H1 (cell line): ENCODE measurements around the gene SLC2A8. TPM values are rescaled to one million over a fixed set of nuclear protein-coding genes. Genes with fewer than 3 reads are reported as not detected.
A peak's percentile ranks its signal among the peaks of the same experiment; 100 is the strongest.

ENCODE experiments used
- CTCF ChIA-PET: fragments of 300-600 bp; sonication (Branson Sonifier 250); formaldehyde crosslinking; loops from one replicate; lab custom pipeline; 2021; ENCODE audit not compliant: partially characterized antibody; lab: Charles Lee
- POLR2A ChIA-PET: fragments of 300-600 bp; sonication (Branson Sonifier 250); formaldehyde crosslinking; loops from one replicate; lab custom pipeline; 2021; ENCODE audit warnings: inconsistent platforms; ENCODE audit not compliant: partially characterized antibody; lab: Charles Lee
- DNase-seq, 2 experiments: peaks; one replicate each; pipeline versions ENCODE4 v3.0.0 to v3.0.0-alpha.2; 2010 to 2022; ENCODE audit warnings: low spot score in 2 of 2, low read depth in 1 of 2, mixed read lengths in 1 of 2
- FAIRE-seq: peaks from 2 replicates; lab custom pipeline; 2011; peaks lifted over from hg19 to GRCh38; lab: Jason Lieb, UNC
- H2AFZ ChIP-seq: 2 replicates; pipeline ENCODE4 v1.8.1; 2012; ENCODE audit warnings: low read length, inconsistent platforms
- H2AK5ac ChIP-seq: 2 replicates; pipeline ENCODE4 v1.6.1; 2013; ENCODE audit warnings: low read depth, low read length
- H2BK120ac ChIP-seq: replicated peaks from 2 replicates; pipeline ENCODE3; 2013; ENCODE audit warnings: low read depth, low read length, inconsistent platforms
- H2BK12ac ChIP-seq: 2 replicates; pipeline ENCODE4 v1.6.1; 2013; ENCODE audit warnings: low read depth, low read length
- H2BK15ac ChIP-seq: 2 replicates; pipeline ENCODE4 v1.6.1; 2013; ENCODE audit warnings: low read length
- H2BK20ac ChIP-seq: 2 replicates; pipeline ENCODE4 v1.6.1; 2013; ENCODE audit warnings: low read length
- H2BK5ac ChIP-seq: 2 replicates; pipeline ENCODE4 v1.6.1; 2013; ENCODE audit warnings: low read depth, low read length
- H3K14ac ChIP-seq: 2 replicates; pipeline ENCODE4 v1.6.1; 2013; ENCODE audit warnings: inconsistent platforms; ENCODE audit not compliant: insufficient read length
- H3K18ac ChIP-seq: 2 replicates; pipeline ENCODE4 v1.6.1; 2013; ENCODE audit warnings: low read length; ENCODE audit errors: extremely low read depth
- H3K23ac ChIP-seq: 2 replicates; pipeline ENCODE4 v1.6.1; 2013; ENCODE audit warnings: inconsistent platforms; ENCODE audit not compliant: insufficient read length
- H3K23me2 ChIP-seq: 2 replicates; pipeline ENCODE4 v1.6.1; 2013; ENCODE audit warnings: low read depth, low read length
- H3K27ac ChIP-seq: 2 replicates; pipeline ENCODE4 v1.6.1; 2011; ENCODE audit warnings: low read depth, low read length, inconsistent platforms
- H3K27me3 ChIP-seq, 4 experiments: replicated peaks in 1 of 4; 1 replicate in 1 of 4; 2 replicates in 3 of 4; pipeline versions ENCODE4 v1.6.1 to v1.8.1; 2011 to 2013; ENCODE audit warnings: low read length in 3 of 4, mild to moderate bottlenecking in 3 of 4, inconsistent platforms in 2 of 4, mixed read lengths in 2 of 4, moderate library complexity in 1 of 4; ENCODE audit not compliant: control insufficient read depth in 3 of 4, insufficient read depth in 3 of 4; ENCODE audit errors: extremely low read depth in 1 of 4
- H3K36me3 ChIP-seq, 4 experiments: 2 replicates each; pipeline versions ENCODE4 v1.6.1 to v1.8.1; 2011 to 2013; ENCODE audit warnings: mild to moderate bottlenecking in 4 of 4, low read length in 3 of 4, moderate library complexity in 2 of 4, control low read depth in 1 of 4, inconsistent platforms in 1 of 4; ENCODE audit not compliant: insufficient read depth in 4 of 4, control insufficient read depth in 2 of 4
- H3K4ac ChIP-seq: replicated peaks from 2 replicates; pipeline ENCODE3; 2013; ENCODE audit warnings: low read length, low read depth, mixed read lengths, inconsistent platforms; ENCODE audit not compliant: insufficient read length
- H3K4me1 ChIP-seq, 4 experiments: replicated peaks in 1 of 4; 1 replicate in 1 of 4; 2 replicates in 3 of 4; pipeline versions ENCODE4 v1.6.1 to v1.8.1; 2011 to 2013; ENCODE audit warnings: low read length in 3 of 4, inconsistent platforms in 2 of 4, mixed read lengths in 1 of 4; ENCODE audit not compliant: insufficient read depth in 4 of 4, control insufficient read depth in 3 of 4
- H3K4me2 ChIP-seq, 2 experiments: 2 replicates each; pipeline versions ENCODE4 v1.6.1 to v1.8.1; 2011 to 2013; ENCODE audit warnings: low read depth in 2 of 2, low read length in 2 of 2, control low read depth in 1 of 2, inconsistent platforms in 1 of 2, mild to moderate bottlenecking in 1 of 2; ENCODE audit not compliant: insufficient read depth in 1 of 2
- H3K4me3 ChIP-seq, 4 experiments: fragments of 200-600, 300-600 bp in 1 of 4; sonication (generic), shearing (Covaris generic), sonication (Bioruptor Twin) in 1 of 4; 2 replicates each; pipeline versions ENCODE4 v1.5.1 to v1.8.1; 2011 to 2016; ENCODE audit warnings: low read length in 4 of 4, low read depth in 3 of 4, control low read depth in 2 of 4, inconsistent platforms in 2 of 4, mild to moderate bottlenecking in 2 of 4, mixed read lengths in 1 of 4, moderate library complexity in 1 of 4; ENCODE audit not compliant: insufficient read depth in 2 of 4; ENCODE audit errors: extremely low read depth in 1 of 4
- H3K56ac ChIP-seq: replicated peaks from 2 replicates; pipeline ENCODE3; 2013; ENCODE audit warnings: low read depth, mild to moderate bottlenecking, mixed read lengths, low read length, inconsistent platforms; ENCODE audit not compliant: insufficient read length
- H3K79me1 ChIP-seq: 2 replicates; pipeline ENCODE4 v1.6.1; 2013; ENCODE audit warnings: low read depth, low read length, control low read depth
- H3K79me2 ChIP-seq, 2 experiments: 2 replicates each; pipeline versions ENCODE4 v1.6.1 to v1.8.1; 2012 to 2013; ENCODE audit warnings: low read length in 2 of 2, mild to moderate bottlenecking in 2 of 2, inconsistent platforms in 1 of 2; ENCODE audit not compliant: insufficient read depth in 2 of 2, control insufficient read depth in 1 of 2
- H3K9ac ChIP-seq, 4 experiments: replicated peaks in 1 of 4; 1 replicate in 1 of 4; 2 replicates in 3 of 4; pipeline versions ENCODE4 v1.6.1 to v1.8.1; 2011 to 2013; ENCODE audit warnings: low read depth in 3 of 4, low read length in 3 of 4, control low read depth in 2 of 4, mild to moderate bottlenecking in 2 of 4, moderate library complexity in 2 of 4, inconsistent platforms in 1 of 4; ENCODE audit errors: extremely low read depth in 1 of 4
- H3K9me3 ChIP-seq, 2 experiments: 2 replicates each; pipeline versions ENCODE4 v1.6.1 to v1.8.1; 2012 to 2013; ENCODE audit warnings: mild to moderate bottlenecking in 2 of 2, moderate library complexity in 2 of 2, control low read depth in 1 of 2, inconsistent platforms in 1 of 2, low read depth in 1 of 2, low read length in 1 of 2, mixed read lengths in 1 of 2; ENCODE audit not compliant: insufficient read depth in 2 of 2
- H4K20me1 ChIP-seq, 2 experiments: replicated peaks in 1 of 2; 2 replicates each; pipeline versions ENCODE3 to v1.8.1; 2011 to 2013; ENCODE audit warnings: inconsistent platforms in 2 of 2, low read length in 2 of 2, mild to moderate bottlenecking in 1 of 2; ENCODE audit not compliant: insufficient read depth in 2 of 2, control insufficient read depth in 1 of 2
- H4K5ac ChIP-seq: 2 replicates; pipeline ENCODE4 v1.6.1; 2013; ENCODE audit warnings: low read length, low read depth, mixed read lengths, inconsistent platforms; ENCODE audit not compliant: insufficient read length
- H4K8ac ChIP-seq: 2 replicates; pipeline ENCODE4 v1.8.0; 2013; ENCODE audit warnings: mild to moderate bottlenecking, moderate library complexity, low read length, inconsistent platforms; ENCODE audit not compliant: insufficient read depth; ENCODE audit errors: extremely low read depth
- H4K91ac ChIP-seq: replicated peaks from 2 replicates; pipeline ENCODE3; 2013; ENCODE audit warnings: low read length, mixed read lengths, inconsistent platforms; ENCODE audit not compliant: insufficient read length
- KDM1A ChIP-seq: fragments of 200-600, 300-600 bp; sonication (generic); IDR thresholded peaks from 2 replicates; pipeline ENCODE4 v1.7.1; 2016; ENCODE audit warnings: mild to moderate bottlenecking, low read length, borderline replicate concordance
- SP4 ChIP-seq: IDR thresholded peaks from 2 replicates; pipeline ENCODE4 v1.6.1; 2012; ENCODE audit warnings: low read length, inconsistent platforms
- WGBS, 2 experiments: shearing (Covaris generic) in 1 of 2; methylation state at CpG; one replicate each; pipeline versions ENCODE4 v1.1.6 to v1.1.7; 2013 to 2015; ENCODE audit warnings: low lambda C conversion rate in 2 of 2, mixed read lengths in 2 of 2, inconsistent platforms in 1 of 2, low coverage in 1 of 2, missing lambda C conversion rate in 1 of 2; ENCODE audit not compliant: insufficient replicate concordance in 2 of 2, insufficient coverage in 1 of 2, insufficient read length in 1 of 2; ENCODE audit errors: extremely low coverage in 1 of 2, missing lambda C conversion rate in 1 of 2; 5-methylcytosine and 5-hydroxymethylcytosine counted together
- polyA plus RNA-seq, 7 experiments: library from polyadenylated mRNA; depleted of rRNA in 3 of 7; stranded (reverse) in 5 of 7; unstranded in 2 of 7; fragments of >200 nt in 5 of 7; fragments of 200-250 nt in 2 of 7; gene quantifications; 1 replicate in 5 of 7; 2 replicates in 1 of 7; 4 replicates in 1 of 7; pipeline versions ENCODE4 v1.2.1 to v1.2.3, GENCODE V29; 2011 to 2013; ENCODE audit warnings: missing spikeins in 2 of 7, mixed read lengths in 2 of 7
- total RNA-seq: library from RNA; stranded (reverse); fragmentation: NEBNext Ultra II Directional; extraction: Animal tissue kit (Norgen Biotek cat#: 25700); gene quantifications from 2 replicates; pipeline ENCODE4 v1.2.1, GENCODE V29; 2021

The SLC2A8 gene
- total and polyA plus RNA-seq, 2 of the 8 experiments (the other 6 are each of a cell fraction or from before 2014, with no cell fraction given), result 24.6 to 36.4 TPM

DNA sequence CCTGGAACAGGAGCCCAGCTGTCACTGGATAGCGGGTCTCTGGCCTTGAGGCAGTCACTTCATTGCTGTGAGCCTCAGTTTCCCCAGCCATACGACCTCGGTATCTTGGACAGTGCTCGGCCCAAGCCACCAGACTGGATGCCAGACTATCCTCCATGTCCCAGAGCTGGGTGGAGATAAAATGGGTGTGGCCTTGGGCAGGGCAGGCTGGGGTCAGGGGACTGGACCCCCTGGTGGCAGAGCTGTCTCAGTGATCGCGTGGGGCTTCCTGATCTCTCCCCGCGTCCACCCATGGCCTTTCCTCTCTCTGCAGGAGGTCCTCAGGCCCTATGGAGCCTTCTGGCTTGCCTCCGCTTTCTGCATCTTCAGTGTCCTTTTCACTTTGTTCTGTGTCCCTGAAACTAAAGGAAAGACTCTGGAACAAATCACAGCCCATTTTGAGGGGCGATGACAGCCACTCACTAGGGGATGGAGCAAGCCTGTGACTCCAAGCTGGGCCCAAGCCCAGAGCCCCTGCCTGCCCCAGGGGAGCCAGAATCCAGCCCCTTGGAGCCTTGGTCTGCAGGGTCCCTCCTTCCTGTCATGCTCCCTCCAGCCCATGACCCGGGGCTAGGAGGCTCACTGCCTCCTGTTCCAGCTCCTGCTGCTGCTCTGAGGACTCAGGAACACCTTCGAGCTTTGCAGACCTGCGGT lies 10.0 kb downstream of the SLC2A8 start:
- 87% methylated on average over 13 of the region's 13 CpGs; no CpG with 5 or more reads in 1 of the 2 experiments for WGBS, 2 experiments
- Histone ChIP-seq H3K4ac (no peak overlapping the region), H2AFZ (no peak overlapping the region), H3K9me3 (no peaks in the 10 kb centered on the region), H4K20me1 (peaks cover 0 to 9% of the 10 kb centered on the region in 2 experiments), H3K27ac (no peak overlapping the region), H2BK120ac (no peak overlapping the region), H4K91ac (no peak overlapping the region), H3K27me3 (no peaks in the 10 kb centered on the region), H3K4me2 (no peak overlapping the region), H3K18ac (no peak overlapping the region), H4K8ac (no peak overlapping the region), H3K9ac (no peak overlapping the region), H3K56ac (no peak overlapping the region), H3K14ac (no peak overlapping the region), H2AK5ac (no peak overlapping the region), H3K23ac (no peak overlapping the region), H3K36me3 (peaks cover 2 to 13% (median 6%) of the 10 kb centered on the region in 4 experiments; a peak in 5 of 8 replicates), H3K4me1 (no peaks in the 10 kb centered on the region), H2BK5ac (0 out of 2 replicates have a peak overlapping the region, but pooled peaks have one; percentile 24), H3K4me3 (no peak overlapping the region), H4K5ac (no peak overlapping the region), H3K79me2 (no peaks in the 10 kb centered on the region), H3K79me1 (no peaks in the 10 kb centered on the region), H3K23me2 (no peaks in the 10 kb centered on the region), H2BK12ac (no peak overlapping the region), H2BK15ac (no peak overlapping the region), H2BK20ac (no peak overlapping the region)
- ChIA-PET POLR2A (interaction anchor here (0.9 to 2.0 kb wide), 4 partner anchors 10 to 44 kb away, joined by 3 to 8 read pairs (median 6); partner anchors contain the start of genes LRSAM1, RPL12 and SLC2A8), CTCF (interaction anchor here (1.0 to 2.9 kb wide), 8 partner anchors 10 to 212 kb away, joined by 3 to 10 read pairs (median 4); partner anchors contain the start of gene SLC2A8)
- DNase-seq (no peak), FAIRE-seq (no peak)
- TF ChIP-seq KDM1A (no peak), SP4 (no peak)
